Fibroblast of skin of left quadriceps (primary cell): ENCODE data around the gene MARCHF3.
"Not testable (repeated sequence)": the region's sequence is repeated elsewhere in the genome, so short reads cannot be mapped to it uniquely, and the experiment has no call there.

Experiments used
- DNase-seq, 2 experiments: peaks; one replicate each; pipeline ENCODE4 v3.0.0-alpha.2; 2013; ENCODE audit warnings: low read depth in 2 of 2

The MARCHF3 gene

DNA sequence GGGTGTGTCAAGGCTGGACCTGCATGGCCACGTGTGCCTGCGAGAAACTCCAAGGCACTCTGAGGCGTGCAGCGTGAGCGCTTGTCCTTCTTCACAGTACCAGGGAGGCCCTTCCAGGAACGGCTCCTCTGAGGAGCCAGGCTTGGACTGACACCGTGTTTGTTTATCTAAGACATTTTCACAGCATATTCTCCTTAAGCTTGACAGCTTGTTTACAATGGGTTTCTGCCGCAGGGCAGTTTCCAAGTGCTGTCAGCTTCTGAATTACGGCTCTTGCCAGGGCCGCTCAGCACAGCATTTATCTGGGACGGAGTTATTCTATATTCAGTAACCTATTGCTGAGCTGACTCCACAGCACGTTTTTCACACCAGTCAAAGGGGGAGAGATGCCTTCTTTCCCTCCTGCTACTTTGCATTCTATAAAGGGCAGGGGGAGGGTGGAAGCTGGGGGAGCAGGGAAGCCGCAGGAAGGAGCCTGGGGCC is 155.0 kb downstream of the MARCHF3 start:
- no peak for DNase-seq

DNA sequence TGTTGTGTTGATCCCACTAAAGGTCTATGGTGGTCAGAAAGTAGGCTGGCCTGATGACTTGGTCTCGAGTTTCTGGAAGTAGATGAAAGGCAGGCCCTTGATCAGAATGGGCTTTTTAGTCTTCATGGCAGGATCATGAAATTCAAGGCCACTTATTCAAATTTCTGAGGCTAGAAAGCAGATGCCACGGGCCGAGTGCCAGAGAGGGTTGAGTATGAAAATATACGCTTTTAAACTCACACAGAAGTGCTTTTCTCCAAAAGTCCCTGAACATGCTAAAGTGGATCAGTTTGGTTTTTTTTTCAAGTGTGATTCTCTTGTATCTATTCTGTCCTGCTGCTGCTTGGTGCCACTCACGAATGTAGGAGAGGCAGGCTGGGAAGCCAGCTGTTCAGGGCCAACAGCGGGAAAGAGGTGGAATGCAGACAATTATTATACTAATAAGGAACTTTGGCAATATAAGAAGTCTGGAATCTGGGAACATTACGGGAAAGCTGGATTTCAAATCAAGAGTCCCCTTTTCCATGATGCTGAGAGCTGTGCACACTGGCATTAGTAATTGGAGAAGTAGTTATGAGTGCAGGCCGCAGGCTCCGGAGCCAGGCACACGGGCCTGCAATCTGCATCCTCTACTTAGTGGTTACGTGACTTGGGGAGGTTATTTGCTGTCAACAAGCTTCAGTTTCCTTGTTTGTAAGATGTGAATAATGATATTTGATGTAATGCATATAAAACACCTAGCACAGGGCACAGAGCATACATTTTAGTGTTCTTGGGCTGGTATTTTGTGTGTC is 157.6 kb downstream of the MARCHF3 start:
- DNase-seq: no peak

DNA sequence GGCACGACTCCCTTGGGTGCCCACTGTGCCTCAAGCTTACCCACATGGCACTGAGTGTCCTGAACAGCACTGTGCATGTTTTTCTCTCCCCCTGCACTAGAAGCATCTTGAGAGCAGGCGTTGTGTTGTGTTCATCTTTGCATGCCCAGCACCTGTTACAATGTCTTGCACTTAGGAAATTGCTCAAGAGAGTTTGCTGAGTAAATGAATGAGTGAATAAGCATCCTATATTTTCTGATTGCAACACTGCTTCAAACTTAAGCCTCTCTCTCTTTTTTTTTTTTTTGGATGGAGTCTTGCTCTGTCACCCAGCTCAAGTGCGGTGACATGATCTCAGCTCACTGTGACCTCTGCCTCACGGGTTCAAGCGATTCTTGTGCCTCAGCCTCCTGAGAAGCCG is 158.9 kb downstream of the MARCHF3 start:
- DNase-seq: no peak

DNA sequence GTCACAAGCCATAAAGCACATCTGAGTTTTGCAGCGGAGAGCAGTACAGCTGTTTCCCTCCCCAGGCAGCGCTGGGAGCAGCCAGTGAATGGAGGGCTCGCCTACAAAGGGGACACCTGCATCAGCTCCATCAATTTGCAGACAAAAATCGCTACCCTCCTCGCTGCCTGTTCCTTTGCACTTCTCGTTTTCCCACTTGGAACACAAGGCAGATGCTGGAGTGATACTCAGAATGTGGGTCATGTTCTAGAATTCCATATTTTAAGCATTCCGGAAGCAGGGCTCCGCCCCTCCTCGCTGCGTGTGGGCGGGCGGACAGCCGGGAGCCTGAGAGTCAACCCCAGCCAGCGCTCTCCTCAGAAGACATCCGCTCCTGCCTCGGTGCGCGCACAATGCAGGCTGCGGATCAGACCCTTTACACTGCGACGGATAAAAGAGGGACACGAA is 161.3 kb downstream of the MARCHF3 start:
- DNase-seq: no peak

- DNase-seq: no peak
Observed at GRCh38 chr5:126868338-126869004, 161.9 kb downstream of the MARCHF3 start.

- no peak for DNase-seq
Observed at GRCh38 chr5:126866851-126867636, 163.3 kb downstream of the MARCHF3 start.

DNA sequence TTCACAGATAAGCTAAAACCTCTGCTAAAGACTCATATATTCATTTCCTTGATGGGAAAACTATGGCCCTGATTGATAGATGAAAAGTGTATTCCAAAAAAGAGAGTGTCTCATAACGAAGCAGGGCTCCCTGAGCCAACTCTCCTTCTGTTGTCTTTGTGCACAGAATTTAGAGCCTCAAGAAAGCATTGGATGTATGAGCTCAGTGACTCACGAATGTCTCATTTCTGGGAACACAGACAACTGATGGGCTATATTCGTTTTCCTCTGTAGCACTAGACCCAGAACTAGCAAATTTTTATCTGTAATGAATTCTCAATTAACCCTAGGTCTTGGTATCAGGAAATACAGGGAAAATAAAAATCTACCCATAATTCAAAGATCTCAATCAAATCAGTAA is 165.1 kb downstream of the MARCHF3 start:
- DNase-seq: peak; percentile 52 to 55

DNA sequence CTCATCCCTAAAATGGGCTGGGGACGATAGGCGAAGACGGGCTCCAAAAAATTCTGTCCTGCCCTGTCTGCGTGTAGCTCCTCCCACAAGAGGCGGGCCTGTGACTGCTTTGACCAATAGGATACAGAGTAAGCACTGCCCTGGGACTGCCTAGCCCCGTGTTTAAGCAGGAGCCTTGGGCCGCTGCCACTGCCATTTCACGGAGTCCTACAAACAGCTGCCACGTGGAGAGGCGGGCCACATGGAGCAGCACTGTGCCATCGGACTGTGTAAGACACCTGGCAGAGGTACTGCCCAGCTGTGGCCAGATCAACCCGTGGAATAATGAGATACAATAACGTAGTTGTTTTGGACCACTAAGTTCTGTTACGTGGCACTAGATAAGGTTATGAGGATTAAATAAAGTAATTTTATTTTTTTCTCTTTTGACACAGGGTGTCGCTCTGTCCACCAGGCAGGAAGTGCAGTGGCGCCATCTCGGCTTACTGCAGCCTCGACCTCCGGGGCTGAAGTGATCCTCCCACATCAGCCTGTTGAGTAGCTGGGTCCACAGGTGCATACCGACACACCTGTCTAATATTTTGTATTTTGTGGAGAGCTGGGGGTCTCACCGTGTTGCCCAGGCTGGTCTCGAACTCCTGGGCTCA is 166.2 kb downstream of the MARCHF3 start:
- no peak for DNase-seq

- DNase-seq: no peak
Observed at GRCh38 chr5:126863402-126863801, 167.0 kb downstream of the MARCHF3 start.

DNA sequence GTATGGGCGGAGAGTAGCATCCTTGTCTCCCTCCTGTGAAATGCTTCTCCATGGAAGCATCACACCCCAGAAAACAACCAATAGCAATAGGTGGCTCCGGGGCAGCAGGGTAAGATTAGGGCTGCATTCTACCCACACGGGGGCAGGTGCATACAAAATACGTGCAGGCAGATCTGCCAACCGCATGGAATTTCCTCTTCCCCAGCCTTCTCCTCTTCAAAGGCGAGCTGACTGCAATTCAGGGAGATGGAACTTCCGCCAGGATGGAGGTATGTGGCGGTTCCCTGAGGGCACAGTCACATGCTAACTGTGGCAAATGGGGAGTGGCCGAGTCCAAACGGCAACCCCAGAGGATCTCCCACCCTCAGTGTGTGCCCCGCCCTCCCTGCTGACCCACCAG is 171.9 kb downstream of the MARCHF3 start:
- no peak for DNase-seq

GRCh38 chr5:126857472-126858410 is 172.6 kb downstream of the MARCHF3 start:
- DNase-seq: peak; percentile 36 to 47

DNA sequence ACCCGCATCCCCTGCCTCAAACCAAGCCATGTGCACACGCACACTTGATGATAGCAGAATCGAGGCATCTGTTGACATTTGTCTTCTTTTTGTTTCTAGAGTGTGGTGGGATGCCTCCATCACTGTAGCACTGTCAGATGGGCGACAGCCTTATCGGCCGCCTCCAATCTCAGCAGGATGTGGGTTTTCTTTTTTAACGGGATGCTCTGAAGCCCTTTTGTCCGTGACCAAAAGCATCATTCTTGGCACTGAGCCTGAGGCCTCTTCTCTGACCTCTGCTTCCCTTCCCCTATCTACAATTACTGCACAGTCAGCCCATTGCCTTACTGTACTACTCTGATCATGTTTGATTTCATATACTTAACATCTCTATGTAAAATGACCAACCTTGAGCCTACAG is 175.1 kb downstream of the MARCHF3 start:
- no peak for DNase-seq

- DNase-seq: no peak
Observed at GRCh38 chr5:126854526-126855110, 175.7 kb downstream of the MARCHF3 start.

DNA sequence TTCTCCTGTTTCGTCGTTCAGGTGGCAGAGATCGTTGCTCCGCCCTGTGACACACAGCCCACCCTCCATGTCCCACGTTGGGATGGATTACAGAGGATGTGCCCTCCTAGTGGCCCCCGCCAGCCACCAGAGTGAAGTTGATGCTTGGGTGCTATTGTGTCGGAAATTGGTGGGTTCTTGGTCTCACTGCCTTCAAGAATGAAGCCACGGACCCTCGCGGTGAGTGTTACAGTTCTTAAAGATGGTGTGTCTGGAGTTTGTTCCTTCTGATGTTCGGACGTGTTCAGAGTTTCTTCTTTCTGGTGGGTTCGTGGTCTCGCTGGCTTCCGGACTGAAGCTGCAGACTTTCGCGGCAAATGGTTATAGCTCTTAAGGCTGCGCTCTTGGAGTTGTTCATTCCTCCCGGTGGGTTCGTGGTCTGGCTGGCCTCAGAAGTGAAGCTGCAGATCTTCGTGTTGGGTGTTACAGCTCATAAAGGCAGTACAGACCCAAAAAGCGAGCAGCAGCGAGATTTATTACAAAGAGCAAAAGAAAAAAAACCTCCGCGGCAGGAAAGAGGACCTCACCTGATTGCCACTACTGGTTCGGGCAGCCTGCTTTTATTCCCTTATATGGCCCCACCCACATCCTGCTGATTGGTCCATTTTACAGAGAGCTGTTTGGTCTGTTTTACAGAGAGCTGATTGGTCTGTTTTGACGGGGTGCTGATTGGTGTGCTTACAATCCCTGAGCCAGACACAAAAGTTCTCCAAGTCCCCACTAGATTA is 176.6 kb downstream of the MARCHF3 start:
- not testable (repeated sequence) for DNase-seq

GRCh38 chr5:126852841-126853271 is 177.5 kb downstream of the MARCHF3 start:
- no peak for DNase-seq

GRCh38 chr5:126852091-126852571 is 178.2 kb downstream of the MARCHF3 start:
- no peak for DNase-seq

DNA sequence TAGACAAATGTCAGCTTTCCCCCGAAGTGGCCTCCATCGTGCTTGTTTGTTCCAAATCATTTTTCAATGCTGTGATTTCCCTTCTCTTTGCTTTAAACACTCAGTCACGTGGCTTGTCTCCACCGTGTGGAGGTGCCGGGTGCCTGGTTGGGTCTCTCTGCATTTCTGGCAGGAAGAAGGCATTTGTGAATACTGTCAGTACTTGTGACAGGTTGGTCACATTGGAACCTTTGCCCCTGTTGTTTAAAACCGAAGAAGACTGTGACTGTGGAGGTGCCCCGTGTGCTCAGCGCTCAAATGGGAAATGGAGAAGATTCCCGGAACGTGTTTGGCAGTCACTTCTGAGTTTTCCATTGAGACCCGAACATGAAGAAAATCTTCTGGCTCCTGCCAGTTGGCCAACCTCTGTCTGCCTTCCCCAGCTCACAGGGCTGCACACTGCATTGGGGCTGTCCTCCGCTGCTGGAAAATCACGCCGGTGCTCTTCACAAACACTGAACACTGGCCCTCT is 178.8 kb downstream of the MARCHF3 start:
- no peak for DNase-seq

- no peak for DNase-seq
Observed at GRCh38 chr5:126849101-126849678, 181.2 kb downstream of the MARCHF3 start.

- no peak for DNase-seq
Observed at GRCh38 chr5:126848253-126848652, 182.1 kb downstream of the MARCHF3 start.
